ENCODE measurements around the gene GNA14.
A peak's percentile ranks its signal among the peaks of the same experiment; 100 is the strongest.
"Not testable (repeated sequence)": the region's sequence is repeated elsewhere in the genome, so short reads cannot be mapped to it uniquely, and the experiment has no call there.

Gene GNA14

DNA sequence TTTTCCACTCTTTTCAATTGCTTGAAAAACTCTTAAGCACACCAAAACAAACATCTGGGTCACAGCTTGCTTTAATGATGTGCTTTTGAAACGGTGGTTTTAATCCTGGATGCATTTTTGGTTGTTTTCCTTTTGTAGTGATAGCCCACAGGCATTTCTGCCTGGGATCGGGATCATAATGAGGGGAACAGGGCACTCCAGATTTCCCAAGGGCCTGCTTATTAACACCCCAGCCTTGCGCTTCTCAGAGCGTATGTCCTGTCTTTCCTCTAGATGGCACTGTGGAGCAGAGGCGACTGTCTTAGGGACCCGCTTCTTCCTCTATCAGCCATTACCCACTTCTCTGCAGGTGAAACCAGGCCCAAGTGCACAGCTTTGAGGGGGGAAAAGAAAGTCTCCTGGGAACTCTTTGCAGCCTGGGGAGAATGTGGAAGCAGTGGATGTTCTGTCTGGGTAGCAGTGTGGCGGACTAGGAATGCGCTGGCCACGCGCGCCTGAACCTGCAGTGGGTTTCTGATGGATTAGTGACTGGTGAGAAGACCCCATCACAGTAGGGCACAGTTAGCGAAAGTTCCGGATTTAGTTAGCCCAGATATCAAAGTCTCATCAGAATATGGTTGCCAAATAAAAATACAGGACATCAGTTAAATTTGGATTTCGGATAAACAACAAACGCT is 190.1 kb downstream of the GNA14 start:
- DNase-seq (ENCODE audit: extremely low spot score, insufficient read length, low read depth), result peak; percentile 54

DNA sequence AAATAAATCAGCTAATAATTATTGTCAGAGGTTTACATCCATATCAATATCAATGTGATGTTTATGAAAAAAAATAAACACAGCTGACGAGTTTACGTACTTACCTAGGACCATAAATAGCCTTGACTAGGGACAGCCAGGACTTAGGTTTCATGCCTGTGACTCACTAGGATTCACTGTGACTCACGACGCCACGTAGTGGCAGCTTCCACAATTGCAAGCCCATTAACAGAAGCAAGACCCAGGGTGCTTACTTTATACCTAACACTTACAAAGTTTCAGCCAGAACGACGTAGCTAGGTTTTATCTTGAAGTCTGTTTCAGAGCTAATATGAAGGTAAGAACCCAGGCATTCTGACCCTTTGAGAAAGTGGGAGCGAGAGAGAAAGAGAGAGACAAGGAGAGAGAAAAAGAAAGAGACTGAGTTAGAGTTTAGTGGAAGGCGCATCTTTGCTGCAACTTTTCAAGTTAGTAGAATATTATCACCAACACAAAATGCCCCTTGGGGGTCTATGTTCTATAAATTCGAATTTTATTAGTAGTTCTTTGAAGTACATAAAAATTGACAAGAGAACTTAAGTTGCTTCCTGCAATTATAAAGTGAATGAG is 191.2 kb downstream of the GNA14 start:
- FAIRE-seq (peak; percentile 77), DNase-seq (ENCODE audit: extremely low spot score, insufficient read length, low read depth) (no peak)

More for the DNA sequence above, 190.1 kb downstream of the GNA14 start:
- peak; percentile 86 for FAIRE-seq

DNA sequence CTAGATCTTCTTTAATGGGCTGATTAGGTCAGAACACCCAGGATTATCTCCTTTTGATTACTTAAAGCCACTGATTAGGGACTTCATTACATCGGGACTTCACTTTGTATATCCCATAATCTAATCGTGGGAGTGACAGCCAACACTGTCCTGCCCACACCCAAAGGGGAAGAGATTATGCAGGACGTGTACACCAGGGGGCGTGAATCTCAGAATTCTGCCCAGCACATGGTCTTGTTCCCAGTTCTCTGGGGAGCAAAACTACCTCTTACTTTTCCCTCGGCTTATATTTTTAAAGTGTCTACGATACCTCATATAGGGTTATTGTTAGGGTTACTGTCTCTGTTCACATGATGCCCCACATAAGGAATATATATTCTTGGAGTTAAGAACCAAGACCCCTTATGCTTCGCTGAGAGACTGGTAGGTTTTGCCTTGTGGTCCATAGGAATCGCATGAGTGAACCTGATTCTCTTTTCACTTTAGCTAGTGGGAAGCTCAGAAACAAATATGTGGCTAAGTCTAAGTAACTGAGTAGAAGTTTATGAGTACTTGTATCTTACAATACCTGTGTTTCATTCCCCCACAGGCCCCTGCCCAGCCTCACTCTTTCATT is 192.7 kb downstream of the GNA14 start:
- FAIRE-seq, result no peak
- no peak for DNase-seq (ENCODE audit: extremely low spot score, insufficient read length, low read depth)

DNA sequence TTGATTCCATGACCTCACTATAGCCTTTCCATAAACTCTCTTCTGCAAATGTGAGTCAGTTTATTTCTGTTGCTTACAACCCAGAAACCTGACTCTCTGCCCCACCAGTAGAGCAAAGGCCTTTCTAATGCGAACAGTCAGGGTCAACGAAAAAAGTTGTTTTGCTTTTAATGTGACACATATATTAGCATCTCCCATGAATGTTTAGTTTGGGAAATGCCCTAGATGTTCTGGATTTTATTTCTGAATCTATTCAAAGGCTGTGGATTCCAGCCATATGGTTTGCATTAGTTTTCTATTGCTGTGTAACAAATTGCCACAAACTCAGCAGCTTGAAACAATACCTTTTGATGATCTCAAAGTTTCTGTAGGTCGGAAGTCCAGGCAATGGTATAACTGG is 193.5 kb downstream of the GNA14 start:
- DNase-seq (ENCODE audit: extremely low spot score, insufficient read length, low read depth) (no peak), FAIRE-seq (no peak)

DNA sequence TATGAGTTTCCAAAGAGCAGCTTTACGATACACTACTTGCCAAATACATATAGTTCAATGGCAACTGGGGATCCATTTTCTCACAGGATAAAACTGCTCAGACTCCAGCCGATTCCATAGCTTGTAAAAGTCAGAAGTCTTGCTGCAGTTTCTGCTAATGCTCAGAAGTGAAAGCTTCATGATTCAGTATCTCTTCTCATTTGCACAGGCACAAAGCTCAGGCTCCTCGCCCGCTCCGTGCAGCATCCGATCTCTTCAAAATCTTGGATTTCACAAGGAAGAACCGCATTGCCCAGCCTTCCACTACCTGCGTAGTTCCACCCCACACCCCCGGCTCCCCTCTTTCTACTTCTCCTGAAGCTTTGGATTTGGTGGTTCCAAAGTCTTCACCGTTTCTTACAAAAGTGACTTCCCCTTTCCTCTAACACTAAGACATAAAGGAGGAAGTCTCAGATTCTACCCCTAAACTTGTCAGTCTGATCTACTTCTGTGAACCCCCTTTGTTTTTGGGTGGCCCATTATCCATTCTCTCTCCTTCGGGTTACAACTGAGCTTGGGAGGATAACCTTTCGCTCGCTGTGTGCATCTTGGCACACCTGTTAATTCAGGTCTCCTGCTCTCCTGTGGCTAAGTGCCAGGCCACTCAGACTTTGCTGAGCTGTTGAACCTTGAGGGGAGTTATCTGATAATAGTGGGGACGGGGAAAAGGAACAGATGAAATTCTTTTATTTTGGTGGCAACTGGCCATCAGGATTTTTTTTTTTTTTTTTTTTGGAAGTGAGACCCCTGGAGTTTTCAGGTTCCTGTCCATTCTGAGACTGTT is 194.1 kb downstream of the GNA14 start:
- no peak for FAIRE-seq
- no peak for DNase-seq (ENCODE audit: extremely low spot score, insufficient read length, low read depth)

DNA sequence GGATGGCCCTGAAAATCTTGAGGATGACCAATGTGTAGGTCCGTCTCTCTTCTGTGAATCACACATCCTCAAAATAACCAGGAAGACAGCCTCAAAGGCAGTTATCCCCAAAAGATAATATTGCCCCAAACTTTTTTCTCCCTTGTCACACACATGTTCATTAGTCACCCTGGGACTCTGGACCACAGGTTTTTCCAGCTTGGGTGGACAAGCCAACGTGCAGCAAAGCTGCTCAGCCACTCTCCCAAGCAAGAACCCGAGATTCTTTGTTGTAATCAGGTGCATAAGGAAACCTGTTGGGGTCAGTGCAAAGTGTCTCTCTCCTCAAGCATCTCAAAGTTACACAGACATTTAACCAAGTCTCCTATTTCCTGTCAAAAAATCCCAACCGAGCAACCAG is 196.6 kb downstream of the GNA14 start:
- DNase-seq (ENCODE audit: extremely low spot score, insufficient read length, low read depth) (no peak), FAIRE-seq (no peak)

DNA sequence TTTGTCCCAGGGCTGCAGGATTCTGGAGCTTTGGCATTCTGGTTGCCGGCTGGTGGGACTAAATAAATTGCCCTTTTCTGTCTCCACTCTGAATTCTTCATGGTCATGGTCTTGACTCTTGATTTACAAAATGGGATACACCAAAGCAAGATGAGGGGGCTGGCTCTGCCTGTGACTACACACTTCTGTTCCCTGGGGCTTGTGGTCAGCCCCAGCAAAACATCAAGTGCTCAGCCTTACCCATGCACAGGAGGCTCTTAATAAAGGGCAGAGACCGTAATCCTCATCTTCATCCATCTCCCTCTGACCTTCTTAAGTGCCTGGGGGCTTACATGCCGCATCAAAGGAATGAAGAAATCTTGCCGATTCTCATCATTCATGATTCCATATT is 198.0 kb downstream of the GNA14 start:
- DNase-seq (ENCODE audit: extremely low spot score, insufficient read length, low read depth) (no peak), FAIRE-seq (no peak)

DNA sequence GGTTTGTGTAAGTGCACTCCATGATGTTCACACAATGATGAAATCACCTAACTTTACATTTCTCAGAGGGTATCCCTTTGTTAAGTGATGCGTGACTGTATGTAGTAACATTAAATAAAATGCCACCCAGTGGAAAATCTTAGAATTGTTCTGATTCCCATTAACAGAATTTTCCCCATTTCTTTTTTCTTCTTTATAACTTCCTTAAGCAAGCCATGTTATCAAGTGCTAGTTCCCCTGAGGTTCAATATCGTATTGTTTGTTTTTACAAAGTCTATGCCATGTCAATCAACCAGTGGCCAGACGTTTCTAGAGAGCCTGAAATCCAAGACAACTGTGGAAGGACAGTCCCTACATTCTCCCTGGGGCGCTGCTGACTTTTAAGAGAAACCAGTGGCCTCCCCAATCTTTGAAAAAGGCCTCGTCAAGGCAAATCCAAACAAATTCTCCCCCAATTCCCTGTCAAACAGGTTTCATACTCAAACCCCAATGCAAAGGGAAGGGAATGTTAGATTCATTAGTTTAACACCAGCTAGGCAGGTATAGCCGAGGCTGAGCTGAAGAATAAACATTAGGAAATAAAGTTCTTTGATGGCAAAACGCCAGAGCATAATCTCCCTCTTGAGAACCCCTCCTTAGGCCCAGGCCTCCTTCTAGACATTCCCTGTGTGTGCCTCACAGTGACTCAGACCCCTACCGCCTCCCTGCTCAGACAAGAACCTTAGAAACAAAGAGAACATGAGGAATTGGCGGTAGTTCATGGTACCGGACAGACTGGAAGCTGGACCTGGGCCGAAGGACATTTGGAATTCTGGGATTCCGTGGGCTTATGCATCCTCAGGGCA is 198.7 kb downstream of the GNA14 start:
- FAIRE-seq, result no peak
- DNase-seq (ENCODE audit: extremely low spot score, insufficient read length, low read depth), result no peak

DNA sequence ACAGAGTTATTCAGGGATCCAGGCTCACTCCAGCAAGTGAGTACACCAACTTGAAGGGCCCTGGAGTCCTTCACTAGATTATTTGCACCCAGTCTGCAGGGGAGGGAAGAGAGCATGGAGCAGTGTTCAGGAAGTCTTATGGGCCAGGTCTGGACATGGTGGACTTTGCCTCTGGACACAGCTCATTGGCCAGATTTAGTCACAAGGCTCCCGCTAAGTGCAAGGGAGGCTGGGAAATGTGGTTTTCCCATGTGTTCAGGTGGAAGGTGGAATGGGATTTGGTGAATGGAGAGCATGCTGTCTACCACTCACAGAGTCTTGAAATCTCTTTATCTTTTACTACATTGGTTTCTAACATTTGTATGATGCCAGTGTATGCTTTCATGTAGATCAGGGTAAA is 200.5 kb downstream of the GNA14 start:
- DNase-seq (ENCODE audit: extremely low spot score, insufficient read length, low read depth) (no peak), FAIRE-seq (no peak)

DNA sequence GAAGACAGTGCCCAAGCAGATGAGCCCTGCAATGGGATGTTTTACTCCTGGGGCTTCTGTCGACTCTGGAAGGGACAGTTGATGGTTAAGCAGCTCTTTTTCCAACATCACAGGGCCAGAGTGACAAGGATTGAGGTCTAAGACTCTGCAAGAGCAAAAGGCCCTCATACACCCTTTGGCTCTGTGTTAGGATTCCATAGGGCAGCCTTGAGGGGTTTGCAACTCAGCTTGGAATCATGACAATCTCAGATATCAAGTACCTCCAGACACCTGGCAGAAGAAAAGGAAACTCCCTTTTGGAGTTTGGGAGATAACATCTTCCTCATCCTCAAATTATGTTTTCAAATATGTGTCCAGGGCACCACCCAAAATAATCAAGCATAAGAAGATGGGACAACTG is 205.7 kb downstream of the GNA14 start:
- DNase-seq (ENCODE audit: extremely low spot score, insufficient read length, low read depth) (no peak), FAIRE-seq (no peak)

DNA sequence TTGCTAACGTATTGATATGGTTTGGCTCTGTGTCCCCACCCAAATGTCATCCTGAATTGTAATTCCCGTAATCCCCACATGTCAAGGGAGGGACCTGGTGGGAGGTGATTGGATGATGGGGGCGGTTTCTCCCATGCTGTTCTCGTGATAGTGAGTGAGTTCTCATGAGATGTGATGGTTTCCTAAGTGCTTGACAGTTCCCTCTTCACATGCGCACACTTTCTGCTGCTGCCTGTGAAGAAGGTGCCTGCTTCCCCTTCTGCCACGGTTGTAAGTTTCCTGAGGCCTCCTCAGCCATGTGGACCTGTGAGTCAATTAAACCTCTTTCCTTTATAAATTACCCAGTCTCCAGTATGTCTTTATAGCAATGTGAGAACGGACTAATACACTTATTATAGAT is 207.0 kb downstream of the GNA14 start:
- not testable (repeated sequence) for FAIRE-seq; DNase-seq (ENCODE audit: extremely low spot score, insufficient read length, low read depth)

DNA sequence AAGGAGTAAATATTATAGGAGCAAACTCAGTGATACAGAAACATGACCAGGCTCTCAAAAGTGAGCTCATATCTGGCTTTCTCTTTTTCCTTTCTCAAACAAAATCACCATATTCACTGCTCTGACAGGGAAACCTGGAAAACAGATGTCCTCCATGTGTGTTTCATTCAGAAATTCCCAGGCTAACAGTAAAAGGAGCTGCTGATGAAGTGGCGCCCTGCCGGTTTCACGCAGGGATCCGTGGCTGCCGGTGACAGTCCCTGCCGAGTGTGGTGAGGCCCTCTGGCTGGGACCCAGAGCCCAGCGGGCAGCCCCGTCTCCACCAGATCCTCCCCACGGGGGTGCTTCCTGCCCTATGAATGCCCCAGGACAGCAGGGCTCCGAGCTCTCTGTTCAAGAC is 208.1 kb downstream of the GNA14 start:
- no peak for FAIRE-seq
- no peak for DNase-seq (ENCODE audit: extremely low spot score, insufficient read length, low read depth)

DNA sequence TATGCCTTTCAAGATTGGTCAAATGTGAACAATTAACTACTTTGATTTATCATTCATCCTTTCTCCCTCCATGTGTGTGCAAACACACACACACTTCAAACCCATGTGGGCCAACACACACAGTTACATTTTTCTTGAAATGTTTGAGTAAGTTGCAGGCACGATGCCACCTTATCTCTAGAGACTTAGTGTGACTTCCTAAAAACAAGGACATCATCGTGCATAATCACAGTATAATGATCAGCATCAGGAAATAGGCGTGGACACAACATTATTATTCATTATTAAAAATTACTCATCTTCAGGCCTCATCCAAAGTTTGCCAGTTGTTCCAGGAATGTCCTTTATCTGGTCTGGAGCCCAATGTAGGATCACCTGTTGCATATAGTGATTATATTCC is 209.5 kb downstream of the GNA14 start:
- DNase-seq (ENCODE audit: extremely low spot score, insufficient read length, low read depth) (no peak), FAIRE-seq (no peak)

DNA sequence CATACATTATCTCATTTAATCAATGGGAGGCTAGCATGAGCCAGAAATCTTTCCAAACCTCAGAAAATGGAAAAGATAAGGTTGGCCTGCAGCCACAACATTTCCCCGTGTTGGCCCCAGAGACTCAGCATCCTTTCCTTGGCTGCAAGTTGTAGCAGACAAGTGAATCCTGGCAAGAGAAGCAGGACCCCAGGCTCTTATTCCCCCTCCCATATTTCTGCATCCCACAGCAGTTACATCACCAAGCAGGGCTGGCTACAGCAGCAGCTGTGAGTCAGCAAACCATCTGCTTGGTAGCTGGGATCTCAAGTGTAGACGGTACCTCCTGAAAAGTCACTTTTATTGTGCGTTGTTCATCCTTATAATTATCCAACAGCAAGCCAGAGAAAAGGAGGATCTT is 212.4 kb downstream of the GNA14 start:
- FAIRE-seq (no peak), DNase-seq (ENCODE audit: extremely low spot score, insufficient read length, low read depth) (no peak)

DNA sequence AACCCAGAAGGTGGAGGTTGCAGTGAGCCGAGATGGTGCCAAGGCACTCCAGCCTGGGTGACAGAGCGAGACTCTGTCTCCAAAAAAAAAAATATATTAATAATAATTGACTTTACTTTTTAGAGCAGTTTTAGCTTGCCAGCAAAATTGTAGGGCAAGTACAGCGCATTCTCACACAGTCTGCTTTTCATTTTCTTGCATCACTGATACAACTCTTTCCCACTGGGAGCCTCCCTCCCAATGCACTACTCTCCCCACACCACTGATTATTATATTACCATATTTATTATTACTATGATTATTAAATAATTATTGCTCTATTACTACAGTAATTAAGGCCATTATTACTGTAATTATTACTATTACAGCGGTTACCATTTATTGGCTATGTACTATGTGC is 212.8 kb downstream of the GNA14 start:
- no peak for FAIRE-seq
- no peak for DNase-seq (ENCODE audit: extremely low spot score, insufficient read length, low read depth)

DNA sequence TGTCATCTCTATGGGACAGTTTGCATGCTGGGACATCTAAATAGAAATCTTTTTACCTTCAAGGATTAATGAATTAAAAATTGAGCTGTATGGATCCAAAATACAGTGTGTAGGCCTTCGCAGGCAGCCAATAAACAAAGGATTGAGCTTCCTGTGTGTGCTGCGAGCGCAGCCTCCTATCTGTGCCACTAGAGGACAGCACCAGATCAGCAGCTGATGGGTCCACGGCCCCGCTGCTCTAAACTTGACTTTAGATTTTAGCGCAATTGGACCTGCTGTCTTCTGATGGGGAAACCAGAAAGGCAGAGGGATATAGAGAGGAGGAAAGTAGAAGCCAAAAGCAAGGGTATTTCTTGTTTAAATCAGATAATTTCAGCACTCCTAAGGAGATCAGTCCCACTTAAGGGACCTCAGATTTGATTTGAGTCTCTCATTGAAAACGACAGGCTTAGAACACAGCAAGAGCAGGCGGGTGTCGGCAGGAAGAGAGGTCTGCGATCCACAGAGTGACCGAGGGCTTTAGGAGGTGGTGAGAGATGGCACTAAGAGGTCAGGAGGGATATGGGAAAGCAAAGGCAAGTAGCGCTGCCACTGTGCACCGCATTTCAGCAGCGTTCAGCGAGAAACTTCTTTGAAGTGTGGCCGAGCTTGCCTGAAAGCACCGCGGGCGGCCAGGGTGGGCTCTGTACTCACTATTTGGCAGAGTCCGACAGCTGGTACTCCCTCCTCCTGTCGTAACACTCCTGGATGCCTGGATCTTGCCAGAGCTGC is 214.3 kb downstream of the GNA14 start:
- DNase-seq (ENCODE audit: extremely low spot score, insufficient read length, low read depth) (peak; percentile 15), FAIRE-seq (peak; percentile 29)

DNA sequence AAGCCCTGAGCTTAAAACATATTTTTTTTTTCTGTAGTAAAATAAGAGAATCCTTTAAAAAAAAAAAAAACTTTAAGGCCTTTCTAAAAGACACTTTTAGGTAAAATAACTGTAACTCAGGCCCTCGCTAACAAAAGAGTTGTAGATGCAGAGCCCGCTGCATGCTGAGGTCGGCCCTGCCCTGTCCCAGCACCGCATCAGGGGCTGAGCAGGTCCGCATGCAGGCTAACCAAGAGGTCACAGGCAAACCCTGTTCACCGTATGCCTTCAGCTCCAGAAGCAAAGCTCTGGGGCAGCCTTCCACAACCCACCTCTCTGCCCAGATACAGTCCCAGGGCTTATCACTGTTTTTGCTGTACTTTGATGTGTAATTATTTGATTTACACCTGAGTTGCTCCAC is 216.1 kb downstream of the GNA14 start:
- FAIRE-seq, result no peak

DNA sequence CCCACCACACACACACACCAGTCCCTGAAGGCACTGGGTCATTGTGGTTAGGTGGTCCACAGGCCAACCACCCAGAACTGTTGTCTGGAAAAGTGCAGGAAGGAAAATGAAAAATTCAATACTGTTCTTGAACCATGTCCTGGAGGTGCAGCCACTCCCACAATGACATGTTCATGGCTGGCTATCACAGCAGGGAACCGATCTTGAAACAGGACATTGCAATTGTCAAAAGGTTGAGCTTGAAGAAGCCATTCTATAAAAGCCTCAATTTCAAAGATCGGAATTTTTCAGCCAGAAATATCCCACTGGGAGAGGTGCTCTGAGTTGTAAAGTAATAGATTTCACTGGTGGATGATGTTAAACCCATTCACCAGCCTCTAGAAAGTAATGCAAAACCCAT is 218.2 kb downstream of the GNA14 start:
- DNase-seq (ENCODE audit: extremely low spot score, insufficient read length, low read depth) (no peak), FAIRE-seq (no peak)

More for the DNA sequence above, 216.1 kb downstream of the GNA14 start:
- DNase-seq (ENCODE audit: extremely low spot score, insufficient read length, low read depth), result no peak

DNA sequence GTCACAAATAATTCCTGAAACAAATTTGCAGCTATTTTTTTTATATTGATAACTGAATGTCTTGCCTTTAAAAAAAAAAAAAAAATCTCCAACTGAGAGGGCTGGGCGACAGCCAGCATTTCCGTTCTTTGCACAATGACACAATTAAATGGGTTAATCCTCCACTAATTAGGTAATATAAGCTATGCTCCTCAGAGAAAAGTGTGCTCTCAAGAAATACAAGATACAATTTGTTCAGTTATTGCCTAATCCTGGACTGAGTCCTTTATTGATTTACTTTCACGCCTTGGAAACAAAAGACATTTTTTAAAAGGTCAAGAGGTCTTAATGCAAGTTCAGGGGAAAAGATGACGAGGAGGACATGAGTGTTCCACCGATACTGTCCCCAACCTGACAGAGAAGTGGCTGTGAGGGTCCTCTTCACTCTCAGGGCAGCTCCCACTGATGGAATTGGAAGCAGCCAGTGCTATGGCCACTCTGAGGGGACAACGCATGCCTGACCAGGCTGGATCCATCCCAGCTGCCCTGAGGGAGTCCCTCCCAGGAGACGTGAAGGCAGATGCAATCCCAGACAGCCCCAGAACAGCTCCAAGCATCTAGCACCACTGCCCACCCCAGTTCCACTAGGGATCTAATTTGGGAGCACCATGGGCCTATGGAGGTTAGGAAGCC is 220.7 kb downstream of the GNA14 start:
- DNase-seq (ENCODE audit: extremely low spot score, insufficient read length, low read depth) (no peak), FAIRE-seq (no peak)
